ENCODE data around the gene BNIP2. TPM values are rescaled to one million over a fixed set of nuclear protein-coding genes. Genes with fewer than 3 reads are reported as not detected.

Gene BNIP2
- total and polyA plus RNA-seq, 2 of the 13 experiments (the other 11 are each of a cell fraction or from before 2014, with no cell fraction given) = 17.4 to 57.6 TPM

GRCh38 chr15:59656897-59657634, 32.1 kb downstream of the BNIP2 start, which contains the start of gene GTF2A2 (continued):
- TF ChIP-seq AHDC1 (CRISPR knock-in tag; IDR thresholded peaks at IDR 0.05; ENCODE audit: borderline replicate concordance) (no peak; the same call in 1 of the 2 replicates), ZNF615 (CRISPR knock-in tag; IDR thresholded peaks at IDR 0.05; ENCODE audit: borderline replicate concordance) (no peak), NR1H2 (CRISPR knock-in tag; IDR thresholded peaks at IDR 0.05; ENCODE audit: borderline replicate concordance, low read depth) (peak; percentile 79; the same call in 1 of the 2 replicates), ZNF710 (CRISPR knock-in tag; IDR thresholded peaks at IDR 0.05; ENCODE audit: borderline replicate concordance) (peak; percentile 63; the same call in 1 of the 2 replicates), FOXA3 (CRISPR knock-in tag; IDR thresholded peaks at IDR 0.05) (0 out of 2 replicates have a peak, but pooled peaks have one; percentile 30), THYN1 (CRISPR knock-in tag; IDR thresholded peaks at IDR 0.05; ENCODE audit: borderline replicate concordance, low read depth) (no peak), HMG20A (CRISPR knock-in tag; IDR thresholded peaks at IDR 0.05; ENCODE audit: borderline replicate concordance) (no peak), HDAC6 (IDR thresholded peaks at IDR 0.05; ENCODE audit: low read depth, low read length) (no peak), ZXDC (CRISPR knock-in tag; IDR thresholded peaks at IDR 0.05) (no peak), ZNF572 (CRISPR knock-in tag; IDR thresholded peaks at IDR 0.05) (no peak), ZNF576 (CRISPR knock-in tag; IDR thresholded peaks at IDR 0.05) (no peak), ARID5B (CRISPR knock-in tag; IDR thresholded peaks at IDR 0.05) (peak; percentile 52; the same call in 1 of the 2 replicates)
